Gastrocnemius medialis (tissue), 4 donors: ENCODE results near the gene PFKFB3.

Source experiments
- CTCF ChIP-seq, 5 experiments: fragments of 450-650 bp in 3 of 5; fragments of 200-600 bp in 2 of 5; sonication (generic) in 2 of 5; IDR thresholded peaks in 4 of 5; conservative IDR thresholded peaks in 1 of 5; 1 replicate in 4 of 5; 2 replicates in 1 of 5; pipeline ENCODE4 v1.5.1; 2016 to 2019; ENCODE audit warnings: antibody characterized with exemption in 5 of 5, mild to moderate bottlenecking in 3 of 5, moderate library complexity in 3 of 5
- POLR2A ChIP-seq, 2 donors: fragments of 450-650 bp; IDR thresholded peaks; one replicate each; pipeline ENCODE4 v1.6.1; 2017; ENCODE audit warnings: antibody characterized with exemption in 2 of 2, mild to moderate bottlenecking in 2 of 2, moderate library complexity in 2 of 2

- TF ChIP-seq CTCF (IDR thresholded peaks at IDR 0.05 in 4 of 5, conservative IDR thresholded peaks at IDR 0.05 in 1 of 5) (no peak), POLR2A (IDR thresholded peaks at IDR 0.05) (no peak)
Measured at GRCh38 chr10:6237199-6237530, 34.4 kb downstream of the PFKFB3 start.
